ENCODE results near the gene FAM111A. TPM values are rescaled to one million over a fixed set of nuclear protein-coding genes. Genes with fewer than 3 reads are reported as not detected.

FAM111A gene
- polyA plus RNA-seq, 1 donor (not counting 4 experiments of a cell fraction or from before 2014, with no cell fraction given) = 21.0 TPM

DNA sequence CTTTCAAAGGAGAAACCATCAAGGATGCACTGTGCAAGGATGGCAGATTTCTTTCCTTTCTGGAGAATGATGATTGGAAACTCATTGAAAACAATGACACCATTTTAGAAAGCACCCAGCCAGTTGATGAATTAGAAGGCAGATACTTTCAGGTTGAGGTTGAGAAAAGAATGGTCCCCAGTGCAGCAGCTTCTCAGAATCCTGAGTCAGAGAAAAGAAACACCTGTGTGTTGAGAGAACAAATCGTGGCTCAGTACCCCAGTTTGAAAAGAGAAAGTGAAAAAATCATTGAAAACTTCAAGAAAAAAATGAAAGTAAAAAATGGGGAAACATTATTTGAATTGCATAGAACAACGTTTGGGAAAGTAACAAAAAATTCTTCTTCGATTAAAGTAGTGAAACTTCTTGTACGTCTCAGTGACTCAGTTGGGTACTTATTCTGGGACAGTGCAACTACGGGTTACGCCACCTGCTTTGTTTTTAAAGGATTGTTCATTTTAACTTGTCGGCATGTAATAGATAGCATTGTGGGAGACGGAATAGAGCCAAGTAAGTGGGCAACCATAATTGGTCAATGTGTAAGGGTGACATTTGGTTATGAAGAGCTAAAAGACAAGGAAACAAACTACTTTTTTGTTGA is 9.8 kb downstream of the FAM111A start:
- FAIRE-seq (no peak), DNase-seq (ENCODE audit: low read depth, low spot score) (no peak)
- Histone ChIP-seq H3K4me1 (ENCODE audit: control insufficient read depth, extremely low read depth, insufficient read depth, low read length) (no peaks in the 10 kb centered on the region), H3K4me3 (ENCODE audit: control insufficient read depth in 2 of 3, extremely low read depth in 1 of 3, insufficient read depth in 2 of 3, low read depth in 1 of 3, low read length in 3 of 3) (no peak overlapping the region), H3K36me3 (ENCODE audit: control insufficient read depth in 2 of 2, extremely low read depth in 1 of 2, insufficient read depth in 2 of 2, low read length in 2 of 2) (peaks cover 0 to 3% of the 10 kb centered on the region in 2 experiments), H3K79me2 (ENCODE audit: control insufficient read depth, insufficient read depth, low read length) (no peaks in the 10 kb centered on the region), H3K9me3 (ENCODE audit: control insufficient read depth, low read depth, low read length) (no peaks in the 10 kb centered on the region), H3K9me1 (ENCODE audit: control insufficient read depth, extremely low read depth, insufficient read depth, low read length) (no peaks in the 10 kb centered on the region), H3K4me2 (ENCODE audit: control insufficient read depth, extremely low read depth, insufficient read depth, low read depth, low read length) (no peak overlapping the region), H3K9ac (ENCODE audit: control insufficient read depth, extremely low read depth, insufficient read depth, low read length) (no peak overlapping the region), H4K20me1 (ENCODE audit: control insufficient read depth, extremely low read depth, insufficient read depth, low read length) (no peaks in the 10 kb centered on the region), H3K27me3 (ENCODE audit: control insufficient read depth, extremely low read depth, insufficient read depth, low read length) (no peaks in the 10 kb centered on the region), H2AFZ (ENCODE audit: control insufficient read depth, low read length) (no peak overlapping the region), H3K27ac (ENCODE audit: control insufficient read depth, insufficient read depth, low read length) (no peak overlapping the region)
- dilution Hi-C loops (cut with MboI; ENCODE audit: extremely low pct_ligation_motif_present, low sequenced_read_pairs) = loop anchor here (10.0 kb wide), 1 partner anchor 548 kb away; no protein-coding TSS in a partner anchor
- TF ChIP-seq, protein P1, sequence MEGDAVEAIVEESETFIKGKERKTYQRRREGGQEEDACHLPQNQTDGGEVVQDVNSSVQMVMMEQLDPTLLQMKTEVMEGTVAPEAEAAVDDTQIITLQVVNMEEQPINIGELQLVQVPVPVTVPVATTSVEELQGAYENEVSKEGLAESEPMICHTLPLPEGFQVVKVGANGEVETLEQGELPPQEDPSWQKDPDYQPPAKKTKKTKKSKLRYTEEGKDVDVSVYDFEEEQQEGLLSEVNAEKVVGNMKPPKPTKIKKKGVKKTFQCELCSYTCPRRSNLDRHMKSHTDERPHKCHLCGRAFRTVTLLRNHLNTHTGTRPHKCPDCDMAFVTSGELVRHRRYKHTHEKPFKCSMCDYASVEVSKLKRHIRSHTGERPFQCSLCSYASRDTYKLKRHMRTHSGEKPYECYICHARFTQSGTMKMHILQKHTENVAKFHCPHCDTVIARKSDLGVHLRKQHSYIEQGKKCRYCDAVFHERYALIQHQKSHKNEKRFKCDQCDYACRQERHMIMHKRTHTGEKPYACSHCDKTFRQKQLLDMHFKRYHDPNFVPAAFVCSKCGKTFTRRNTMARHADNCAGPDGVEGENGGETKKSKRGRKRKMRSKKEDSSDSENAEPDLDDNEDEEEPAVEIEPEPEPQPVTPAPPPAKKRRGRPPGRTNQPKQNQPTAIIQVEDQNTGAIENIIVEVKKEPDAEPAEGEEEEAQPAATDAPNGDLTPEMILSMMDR (optimal IDR thresholded peaks at IDR 0.05 in 1 of 3, IDR thresholded peaks at IDR 0.05 in 1 of 3, conservative IDR thresholded peaks at IDR 0.05 in 1 of 3; ENCODE audit: extremely low read depth in 1 of 3, insufficient read depth in 2 of 3, low read length in 3 of 3) = no peak
- TF ChIP-seq EZH2 (IDR thresholded peaks at IDR 0.05; ENCODE audit: low read length) = no peak

DNA sequence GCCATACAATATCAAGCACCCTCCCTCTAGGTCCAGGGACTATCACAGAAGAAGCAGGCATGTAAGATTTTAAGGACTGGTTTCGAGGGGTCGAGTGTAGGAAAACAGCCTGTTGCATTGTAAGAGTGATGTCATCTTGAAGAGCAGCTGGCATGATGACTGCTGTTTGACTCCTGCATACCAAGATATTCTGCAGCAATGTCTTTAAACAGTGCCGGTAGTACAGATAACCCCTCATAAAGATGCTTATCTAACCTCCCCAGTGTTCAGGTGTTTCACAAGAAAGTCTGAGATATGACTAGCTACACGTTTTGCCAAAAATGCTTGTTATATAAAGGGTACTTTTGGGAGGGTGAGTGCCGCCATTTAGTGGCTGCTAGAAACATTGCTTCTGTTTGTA is 12.0 kb downstream of the FAM111A start:
- no peak for DNase-seq (ENCODE audit: low read depth, low spot score)
- Histone ChIP-seq H3K4me3 (ENCODE audit: control insufficient read depth in 2 of 3, extremely low read depth in 1 of 3, insufficient read depth in 2 of 3, low read depth in 1 of 3, low read length in 3 of 3) (no peak overlapping the region), H2AFZ (ENCODE audit: control insufficient read depth, low read length) (no peak overlapping the region), H3K9me1 (ENCODE audit: control insufficient read depth, extremely low read depth, insufficient read depth, low read length) (no peaks in the 10 kb centered on the region), H3K4me2 (ENCODE audit: control insufficient read depth, extremely low read depth, insufficient read depth, low read depth, low read length) (no peak overlapping the region), H3K9ac (ENCODE audit: control insufficient read depth, extremely low read depth, insufficient read depth, low read length) (no peak overlapping the region), H3K4me1 (ENCODE audit: control insufficient read depth, extremely low read depth, insufficient read depth, low read length) (no peaks in the 10 kb centered on the region), H4K20me1 (ENCODE audit: control insufficient read depth, extremely low read depth, insufficient read depth, low read length) (no peaks in the 10 kb centered on the region), H3K79me2 (ENCODE audit: control insufficient read depth, insufficient read depth, low read length) (no peaks in the 10 kb centered on the region), H3K27me3 (ENCODE audit: control insufficient read depth, extremely low read depth, insufficient read depth, low read length) (no peaks in the 10 kb centered on the region), H3K36me3 (ENCODE audit: control insufficient read depth in 2 of 2, extremely low read depth in 1 of 2, insufficient read depth in 2 of 2, low read length in 2 of 2) (peaks cover 0 to 3% of the 10 kb centered on the region in 2 experiments), H3K9me3 (ENCODE audit: control insufficient read depth, low read depth, low read length) (no peaks in the 10 kb centered on the region), H3K27ac (ENCODE audit: control insufficient read depth, insufficient read depth, low read length) (no peak overlapping the region)
- dilution Hi-C loops (cut with MboI; ENCODE audit: extremely low pct_ligation_motif_present, low sequenced_read_pairs) = loop anchor here (10.0 kb wide), 1 partner anchor 550 kb away; no protein-coding TSS in a partner anchor
- no peak for FAIRE-seq
- TF ChIP-seq, protein P1 (optimal IDR thresholded peaks at IDR 0.05 in 1 of 3, IDR thresholded peaks at IDR 0.05 in 1 of 3, conservative IDR thresholded peaks at IDR 0.05 in 1 of 3; ENCODE audit: extremely low read depth in 1 of 3, insufficient read depth in 2 of 3, low read length in 3 of 3) = no peak
- no peak for TF ChIP-seq EZH2 (IDR thresholded peaks at IDR 0.05; ENCODE audit: low read length)
